HG03442 (cell line): ENCODE data around the gene GRK5.
"Not testable (repeated sequence)": the region's sequence is repeated elsewhere in the genome, so short reads cannot be mapped to it uniquely, and the experiment has no call there.

Source experiments
- ATAC-seq: cut with Tn5 transposase; IDR thresholded peaks from one replicate; pipeline ENCODE4 v1.9.1; 2021; ENCODE audit warnings: mild to moderate bottlenecking, moderate library complexity; ENCODE audit not compliant: unreplicated experiment

Gene GRK5

DNA sequence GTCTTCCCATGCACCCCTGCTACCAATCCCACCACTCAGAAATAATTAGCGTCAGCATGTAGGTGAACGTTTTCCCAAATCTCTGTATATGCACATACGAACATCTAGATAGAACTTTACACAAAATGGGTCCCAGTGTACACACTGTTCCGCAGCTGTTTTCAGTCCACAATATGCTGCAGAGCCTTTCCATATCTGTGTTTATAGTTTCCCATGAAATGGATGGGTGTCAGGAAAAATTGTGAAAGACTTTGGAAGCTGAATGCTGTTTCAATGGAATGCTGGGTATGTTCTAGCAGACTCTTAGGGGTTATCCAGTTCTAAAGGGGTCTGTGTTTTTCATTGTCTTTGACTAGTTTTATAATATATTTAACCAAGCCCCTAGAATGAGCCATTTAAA, 13.8 kb downstream of the GRK5 start:
- no peak for ATAC-seq

DNA sequence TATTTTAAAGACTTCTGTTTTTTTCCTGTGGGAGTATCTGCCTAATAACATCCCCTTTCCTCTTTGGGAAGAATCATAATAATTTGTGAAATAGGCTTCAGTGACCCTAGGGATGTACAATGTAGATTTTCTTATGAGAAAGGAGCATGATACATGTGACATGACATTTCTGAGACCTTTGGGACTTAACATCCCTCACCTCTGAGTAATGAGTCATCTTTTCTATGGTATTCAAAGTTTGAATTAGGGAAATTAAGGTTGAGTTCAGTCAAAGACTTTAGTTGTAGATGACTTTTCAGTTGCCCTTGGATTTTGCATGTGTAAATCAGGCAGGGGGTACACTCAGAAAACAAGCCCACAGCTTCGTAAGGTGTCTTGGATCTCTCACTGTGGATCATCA, 14.3 kb downstream of the GRK5 start:
- ATAC-seq = no peak

DNA sequence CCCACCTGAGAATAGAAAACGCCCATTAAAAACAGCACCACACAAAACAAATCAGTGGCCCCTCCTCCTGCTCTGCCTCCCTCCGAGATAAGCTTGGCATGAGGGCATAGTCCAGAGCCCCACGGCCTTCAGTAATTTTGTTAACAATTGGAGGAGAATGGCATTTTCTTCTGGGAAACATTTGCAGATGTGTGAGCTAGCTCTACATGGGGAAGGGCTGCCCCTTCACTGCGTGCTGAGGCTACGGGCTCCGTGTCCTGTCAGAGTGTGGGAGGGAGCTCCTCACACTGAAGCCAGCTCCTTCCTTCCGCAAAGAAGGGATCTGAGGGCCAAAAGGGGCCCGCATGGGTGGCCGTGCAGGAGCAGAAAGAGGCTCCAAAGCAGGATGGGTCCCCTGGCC, 15.2 kb downstream of the GRK5 start:
- ATAC-seq = no peak

DNA sequence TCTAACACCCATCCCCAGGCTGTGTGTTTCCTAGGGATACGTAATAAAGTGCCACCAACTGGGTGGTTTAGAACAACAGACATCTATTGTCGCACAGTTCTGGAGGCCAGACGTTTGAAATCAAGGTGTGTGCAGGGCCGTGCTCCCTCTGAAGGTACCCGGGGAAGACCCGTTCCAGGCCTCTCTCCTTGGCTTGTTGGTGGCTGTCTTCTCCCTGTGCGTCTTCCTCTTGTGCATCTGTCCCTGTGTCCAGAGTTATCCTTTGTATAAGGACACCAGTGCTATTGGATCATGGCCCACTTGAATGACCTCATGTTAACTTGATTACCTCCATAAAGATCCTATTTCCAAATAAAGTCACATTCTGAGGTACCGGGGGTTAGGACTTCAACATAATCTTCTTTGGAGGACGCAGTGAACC, 15.6 kb downstream of the GRK5 start:
- ATAC-seq = no peak

DNA sequence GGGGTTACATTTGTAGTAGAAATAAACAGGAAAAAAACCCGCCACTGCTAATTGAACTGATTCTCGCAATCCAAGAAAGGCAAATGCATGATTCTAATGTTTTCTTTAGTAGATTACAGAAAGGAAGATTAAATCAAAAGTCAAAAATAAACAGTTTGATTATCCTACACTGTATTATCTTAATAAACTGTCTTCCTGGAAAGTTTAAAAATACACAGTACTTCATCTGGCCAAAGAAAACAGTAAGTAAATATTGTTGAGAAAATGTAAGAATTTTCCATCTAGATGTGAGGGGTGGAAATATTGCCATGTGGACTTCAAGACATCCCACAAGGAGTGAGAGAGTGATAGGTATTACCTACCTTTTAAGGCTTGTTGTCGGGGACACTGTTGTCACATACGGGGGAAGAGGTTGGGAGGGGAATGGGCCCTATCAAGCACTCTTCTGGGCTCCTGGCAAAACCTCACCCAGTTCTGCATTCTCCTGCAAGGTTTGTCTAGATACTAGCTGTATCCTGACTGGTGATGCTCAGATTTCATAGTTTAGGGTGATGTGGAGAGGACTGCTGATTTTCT, 17.8 kb downstream of the GRK5 start:
- ATAC-seq = no peak

DNA sequence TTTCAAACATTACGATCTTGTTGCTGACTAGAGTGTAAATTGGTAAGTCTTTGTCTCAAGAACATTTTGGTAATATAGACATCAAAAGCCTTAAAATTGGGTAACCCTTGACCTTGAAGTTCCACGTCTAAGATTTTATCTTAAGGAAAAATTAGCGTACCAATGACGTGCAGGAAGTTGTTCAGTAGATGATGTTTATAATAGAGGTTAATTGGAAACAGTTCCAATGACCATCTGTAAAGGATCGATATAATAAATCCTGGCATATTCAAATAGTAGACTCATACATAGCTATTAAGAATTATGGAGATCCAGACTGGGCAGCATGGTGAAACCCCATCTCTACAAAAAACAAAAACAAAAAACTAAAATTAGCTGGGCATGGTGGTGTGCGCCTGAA, 20.5 kb downstream of the GRK5 start:
- no peak for ATAC-seq

DNA sequence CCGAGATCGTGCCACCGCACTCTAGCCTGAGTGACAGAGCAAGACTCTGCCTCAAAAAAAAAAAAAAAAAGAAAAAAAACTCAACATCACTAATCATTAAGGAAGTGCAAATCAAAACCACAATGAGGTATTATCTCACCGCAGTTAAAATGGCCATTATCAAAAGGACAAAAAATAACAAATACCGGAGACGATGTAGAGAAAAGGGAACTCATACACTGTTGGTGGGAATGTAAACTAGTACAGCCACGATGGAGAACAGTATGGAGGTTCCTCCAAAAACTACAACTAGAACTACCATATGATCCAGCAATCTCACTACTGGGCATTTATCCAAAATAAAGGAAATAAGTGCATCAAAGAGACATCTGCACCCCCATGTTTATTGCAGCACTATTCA, 24.3 kb downstream of the GRK5 start:
- no peak for ATAC-seq

DNA sequence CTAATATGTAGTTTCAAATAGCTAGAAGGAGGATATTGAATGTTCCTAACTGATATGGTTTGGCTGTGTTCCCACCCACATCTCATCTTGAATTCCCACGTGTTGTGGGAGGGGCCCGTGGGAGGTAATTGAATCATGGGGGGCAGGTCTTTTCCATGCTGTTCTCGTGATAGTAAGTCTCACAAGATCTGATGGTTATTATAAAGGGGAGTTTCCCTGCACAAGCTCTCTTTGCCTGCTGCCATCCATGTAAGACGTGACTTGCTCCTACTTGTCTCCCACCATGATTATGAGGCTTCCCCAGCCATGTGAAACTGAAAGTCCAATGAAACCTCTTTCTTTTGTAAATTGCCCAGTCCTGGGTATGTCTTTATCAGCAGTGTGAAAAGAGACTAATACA, 25.1 kb downstream of the GRK5 start:
- ATAC-seq = not testable (repeated sequence)

DNA sequence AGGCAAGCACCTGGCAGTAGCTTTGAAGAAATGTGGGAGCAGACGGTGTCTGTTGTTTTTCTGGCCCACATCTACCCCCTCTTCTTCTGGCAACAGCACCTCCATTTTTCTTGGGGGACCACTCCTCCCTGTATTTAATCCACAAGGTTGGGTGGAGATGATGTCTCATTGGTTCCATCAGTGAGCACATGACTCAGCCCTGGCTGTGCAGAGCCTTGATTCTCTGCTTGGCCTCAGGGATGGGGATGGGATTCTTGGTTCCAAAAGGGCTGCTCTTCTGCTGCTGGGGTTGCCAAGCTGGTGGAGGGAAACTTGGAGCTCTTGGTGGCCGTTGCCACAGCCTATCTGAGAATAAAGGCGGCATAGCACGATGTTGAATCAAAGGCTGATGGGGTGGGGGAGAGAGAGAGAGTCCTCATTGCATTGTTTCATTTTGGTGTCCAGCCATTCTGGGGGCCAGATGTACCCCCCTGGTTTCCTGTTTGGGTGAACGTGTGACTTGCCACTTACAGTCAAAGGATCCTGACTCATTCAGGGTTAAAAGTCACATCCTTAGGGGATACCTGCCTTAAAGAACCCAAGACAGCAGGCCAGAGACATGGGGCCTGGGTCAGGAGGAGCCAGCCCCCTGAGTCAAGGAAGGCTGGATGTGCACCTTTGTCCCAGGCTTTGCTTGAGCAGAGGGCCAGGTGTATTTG, 25.9 kb downstream of the GRK5 start:
- no peak for ATAC-seq

DNA sequence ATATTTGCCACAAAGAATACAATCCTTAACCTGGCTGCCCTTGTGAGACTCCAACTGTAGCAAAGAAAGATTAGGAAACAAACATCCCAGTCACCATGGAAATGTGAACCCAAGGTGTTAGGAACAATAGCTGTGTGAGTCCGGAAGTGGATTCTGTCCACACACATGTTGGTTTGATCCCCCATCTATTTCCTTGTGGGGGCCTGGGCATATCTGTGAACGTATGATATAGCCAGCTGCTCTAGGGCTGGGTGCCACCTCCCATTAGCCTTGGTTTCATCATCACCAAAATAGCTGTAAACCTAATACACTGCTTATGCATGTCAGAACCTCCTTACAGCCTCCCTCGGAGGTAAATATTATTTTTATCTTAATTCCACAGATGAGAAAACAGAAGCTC, 26.4 kb downstream of the GRK5 start:
- no peak for ATAC-seq

DNA sequence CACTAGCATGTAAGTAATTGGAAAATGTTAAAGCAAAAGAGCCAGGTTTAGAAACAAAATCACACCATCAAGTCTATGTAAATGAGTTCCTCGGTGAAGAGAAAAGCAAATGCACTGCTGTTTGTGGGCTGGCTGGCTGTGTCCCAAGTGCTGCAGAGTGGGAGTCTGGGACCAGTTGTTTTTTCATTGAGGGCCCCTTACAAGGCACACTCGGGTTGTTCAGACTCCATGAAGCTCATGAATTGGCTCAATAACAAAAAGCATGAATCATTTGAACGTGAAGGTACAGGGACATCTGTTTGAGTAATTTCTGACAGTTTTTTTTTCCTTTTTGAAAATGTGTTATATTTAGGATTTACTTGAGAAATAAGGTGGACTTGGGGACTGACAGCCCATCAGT, 28.0 kb downstream of the GRK5 start:
- no peak for ATAC-seq

DNA sequence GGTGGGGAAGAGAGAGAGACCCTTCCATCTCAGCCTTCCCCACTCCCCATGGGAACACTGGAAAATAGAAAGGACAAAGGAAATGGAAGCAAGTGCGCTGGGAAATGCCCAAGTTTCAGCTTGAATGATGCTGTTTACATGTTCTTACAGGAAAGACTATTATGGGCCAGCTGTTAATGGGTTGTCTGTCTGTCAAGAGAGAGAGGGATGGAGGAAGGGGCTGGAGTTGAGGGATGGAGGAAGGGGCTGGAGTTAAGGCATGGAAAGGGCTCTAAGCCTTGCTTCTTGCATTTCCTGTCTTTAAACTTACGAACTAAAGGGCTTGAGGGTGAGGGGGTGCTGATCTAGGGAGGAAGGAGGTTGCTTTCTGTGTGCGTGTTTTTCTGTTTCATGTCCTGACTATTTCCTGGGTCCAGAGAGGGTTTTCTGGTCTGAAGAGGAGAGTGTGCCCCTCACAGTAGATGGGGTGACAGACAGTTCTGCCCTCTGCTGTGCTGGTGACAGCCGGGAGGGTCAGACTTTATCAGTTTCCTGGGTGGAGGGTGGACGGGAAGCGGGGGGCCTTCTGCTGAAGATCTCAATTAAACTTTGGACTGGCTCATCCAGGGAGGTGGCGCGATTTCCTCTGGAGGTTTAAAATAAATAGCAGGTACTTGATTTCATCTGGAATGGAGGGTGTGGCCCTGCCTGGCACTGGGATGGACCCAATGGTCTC, 30.5 kb downstream of the GRK5 start:
- no peak for ATAC-seq

DNA sequence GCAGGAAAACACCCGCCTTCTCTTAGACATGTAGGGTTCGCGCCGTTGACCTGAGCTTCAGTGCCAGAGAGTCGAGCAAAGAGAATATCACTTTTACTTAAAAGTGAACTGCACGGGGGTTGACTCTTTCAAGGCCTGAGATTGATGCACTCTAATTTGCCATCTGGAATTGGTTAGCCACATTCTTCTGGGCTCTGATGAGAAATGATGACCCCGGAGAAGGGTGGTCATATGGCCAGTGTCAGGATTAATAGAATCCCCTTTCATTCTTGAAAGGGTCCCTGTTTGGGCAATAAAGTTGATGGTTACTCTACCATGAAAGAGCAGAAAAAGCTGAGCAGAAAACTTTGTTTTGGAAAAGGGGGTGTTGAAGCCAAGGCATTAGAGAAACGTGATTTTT, 31.2 kb downstream of the GRK5 start:
- ATAC-seq = no peak

DNA sequence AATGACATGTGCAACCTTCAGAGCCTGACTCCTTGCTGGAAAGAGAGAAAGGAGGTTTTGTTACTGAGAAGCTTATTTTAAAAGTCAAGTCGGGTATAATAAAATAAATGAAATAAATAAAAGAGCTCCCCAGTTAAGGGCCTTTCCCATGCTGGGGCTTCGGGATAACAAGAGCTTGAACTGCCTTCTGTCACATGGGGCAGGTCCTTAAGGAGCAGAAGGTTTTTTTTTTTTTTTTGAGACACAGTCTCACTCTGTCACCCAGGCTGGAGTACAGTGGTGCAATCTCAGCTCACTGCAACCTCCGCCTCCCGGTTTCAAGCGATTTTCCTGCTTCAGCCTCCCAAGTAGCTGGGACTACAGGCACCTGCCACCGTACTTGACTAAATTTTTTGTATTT, 31.6 kb downstream of the GRK5 start:
- ATAC-seq = not testable (repeated sequence)

DNA sequence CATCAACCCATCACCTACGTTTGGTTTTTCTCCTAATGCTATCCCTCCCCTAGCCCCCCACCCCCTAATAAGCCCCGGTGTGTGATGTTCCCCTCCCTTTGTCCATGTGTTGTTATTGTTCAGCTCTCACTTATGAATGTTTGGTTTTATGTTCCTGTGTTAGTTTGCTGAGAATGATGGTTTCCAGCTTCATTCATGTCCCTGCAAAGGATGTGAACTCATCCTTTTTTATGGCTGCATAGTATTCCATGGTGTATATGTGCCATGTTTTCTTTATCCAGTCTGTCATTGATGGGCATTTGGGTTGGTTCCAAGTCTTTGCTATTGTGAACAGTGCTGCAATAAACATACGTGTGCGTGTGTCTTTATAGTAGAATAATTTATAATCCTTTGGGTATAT, 32.3 kb downstream of the GRK5 start:
- not testable (repeated sequence) for ATAC-seq

DNA sequence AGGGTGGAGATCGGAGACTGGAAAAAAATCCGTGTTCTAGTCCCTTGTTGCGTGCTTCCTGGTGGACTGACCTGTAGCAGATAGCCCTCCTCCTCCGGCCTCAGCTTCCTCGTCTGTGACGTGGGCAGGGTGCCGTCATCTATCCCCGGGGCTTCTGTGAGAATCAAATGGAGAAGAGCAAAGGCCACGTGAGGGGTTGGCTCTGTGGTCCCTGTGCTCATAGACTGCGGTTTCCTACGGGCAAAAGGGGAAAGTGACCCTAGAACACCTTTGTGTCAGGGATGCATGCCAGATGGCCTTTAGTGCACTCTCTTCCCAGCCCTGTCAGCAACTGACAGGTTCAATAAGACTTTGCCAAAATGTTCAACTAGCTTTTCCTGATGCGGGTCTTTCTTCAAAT, 33.7 kb downstream of the GRK5 start:
- ATAC-seq = no peak

DNA sequence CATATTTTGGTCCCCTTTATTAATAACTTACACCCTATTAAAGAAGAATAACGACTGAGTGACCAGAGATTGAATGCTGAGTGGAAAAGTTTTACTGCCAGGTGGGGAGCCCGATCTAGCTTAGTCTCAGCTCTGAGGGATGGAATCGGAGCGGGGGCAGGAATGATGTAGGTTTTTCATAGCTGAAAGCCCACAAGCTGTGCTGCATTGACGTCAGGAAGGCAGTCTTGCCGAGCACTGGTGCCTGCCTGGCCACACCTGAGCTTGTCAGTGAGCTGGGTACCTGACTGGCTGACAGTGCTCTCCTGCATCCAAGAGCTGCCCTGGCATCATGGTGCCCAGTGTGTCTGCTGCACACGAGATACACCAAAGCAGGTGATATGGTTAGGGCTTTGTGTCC, 34.8 kb downstream of the GRK5 start:
- no peak for ATAC-seq

DNA sequence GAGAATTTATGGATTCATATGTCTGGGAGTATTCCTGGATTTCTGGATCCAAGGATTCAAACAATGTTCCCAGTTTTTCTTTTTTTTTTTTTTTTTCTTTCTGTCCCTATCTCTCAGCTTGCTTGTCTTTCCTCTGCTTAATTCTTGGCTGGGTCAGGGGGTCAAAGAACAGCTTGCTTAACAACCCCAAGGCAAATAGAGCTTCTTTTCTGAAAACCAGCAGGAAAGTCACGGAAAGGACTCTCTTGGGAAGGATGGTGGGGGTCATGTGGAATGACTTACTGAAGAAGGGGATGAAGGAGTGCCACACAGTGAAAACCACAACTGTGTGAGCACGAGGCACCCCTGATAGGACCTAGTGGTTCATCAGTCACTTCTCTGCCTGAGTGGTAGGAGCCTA, 36.1 kb downstream of the GRK5 start:
- ATAC-seq = no peak

DNA sequence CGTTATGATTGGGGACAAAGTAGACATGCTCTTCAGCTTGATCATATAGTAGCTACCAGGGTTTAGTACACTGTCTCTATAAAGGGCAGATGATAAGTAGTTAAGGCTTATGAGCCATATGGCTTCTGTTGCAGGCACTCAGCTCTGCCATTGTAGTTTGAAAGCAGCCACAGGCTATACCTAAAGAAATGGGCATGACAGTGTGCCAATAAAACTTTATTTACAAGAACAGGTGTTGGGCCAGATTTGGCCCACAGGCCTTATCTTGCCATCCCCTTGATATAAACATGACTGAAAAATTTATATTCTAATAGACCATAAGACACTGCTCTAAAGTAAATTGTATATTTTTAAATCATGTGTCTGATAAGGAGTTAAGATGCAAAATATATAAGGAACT, 36.6 kb downstream of the GRK5 start:
- no peak for ATAC-seq

DNA sequence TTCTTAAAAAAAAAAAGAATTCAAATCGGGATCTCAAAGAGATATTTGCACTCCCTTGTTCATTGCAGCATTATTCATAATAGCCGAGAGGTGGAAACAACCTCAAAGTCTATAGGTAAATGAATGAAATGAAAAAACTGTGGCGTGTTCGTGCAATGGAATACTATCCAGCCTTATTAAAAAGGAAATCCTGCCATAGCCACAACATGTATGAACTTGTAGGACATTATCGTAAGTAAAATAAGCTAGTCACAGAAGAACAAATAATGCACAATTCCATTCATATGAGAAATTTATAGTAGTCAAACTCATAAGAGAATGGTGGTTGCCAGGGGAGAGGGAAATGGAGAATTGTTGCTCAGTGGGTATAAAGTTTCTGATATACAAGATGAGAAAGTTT, 37.9 kb downstream of the GRK5 start:
- ATAC-seq = no peak

DNA sequence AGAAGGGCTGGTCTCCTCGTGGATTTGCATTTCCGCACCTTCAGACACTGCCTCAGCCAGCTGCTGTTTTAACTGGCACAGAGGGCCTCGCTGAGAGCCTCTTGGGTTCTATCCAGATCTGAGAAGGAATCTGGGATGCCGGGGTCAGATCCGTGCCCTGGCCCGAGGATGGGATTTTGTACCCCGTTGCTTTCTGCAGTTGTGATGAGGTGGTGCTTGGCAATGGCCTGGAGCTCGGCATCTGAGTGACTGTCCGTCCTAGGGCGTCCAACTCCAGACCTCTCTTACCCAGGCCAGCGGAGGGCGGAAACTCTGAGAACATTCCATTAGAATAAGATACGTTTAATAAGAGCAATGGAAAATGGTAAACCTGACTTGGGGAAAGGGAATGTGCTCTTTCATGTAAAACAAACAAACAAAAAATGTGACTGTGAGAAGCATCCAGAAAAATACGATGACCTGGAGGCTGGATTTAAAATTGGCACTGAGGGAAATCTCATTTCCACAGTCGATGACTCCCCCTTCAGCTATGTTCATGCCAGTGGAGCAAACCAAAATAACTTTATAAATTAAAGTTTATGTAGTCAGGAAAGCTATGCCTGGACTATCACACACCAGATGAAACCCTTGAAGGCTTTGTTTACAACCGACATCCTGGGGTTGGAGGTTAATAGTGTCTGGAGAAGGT, 39.6 kb downstream of the GRK5 start:
- no peak for ATAC-seq

DNA sequence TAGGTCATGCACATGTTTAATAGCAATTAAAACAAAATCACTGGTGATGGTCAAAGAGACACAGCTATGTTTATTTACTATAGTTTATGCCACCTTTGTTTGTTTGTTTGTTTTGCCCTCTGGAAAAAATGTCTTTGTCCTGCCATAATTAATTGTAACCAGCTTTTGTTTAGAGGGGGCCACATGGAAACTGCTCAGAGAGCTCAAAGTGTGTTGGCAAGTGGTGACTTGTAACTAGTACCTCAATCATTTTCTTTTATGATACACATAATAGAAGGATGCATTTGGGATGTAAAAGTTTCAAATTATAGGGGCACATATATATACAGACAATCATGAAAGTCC, 40.2 kb downstream of the GRK5 start:
- no peak for ATAC-seq
